NCI-H345 treated with DMSO at 0.1 percent for 48 hours (cell line): ENCODE data around the gene DPF3.

Experiments used
- DNase-seq: peaks from one replicate; lab custom pipeline; 2025; ENCODE audit not compliant: unreplicated experiment; lab: John Stamatoyannopoulos, UW

Gene DPF3

GRCh38 chr14:72652179-72652578 lies 241.7 kb downstream of the DPF3 start:
- no peak for DNase-seq

GRCh38 chr14:72651714-72652113 lies 242.2 kb downstream of the DPF3 start:
- no peak for DNase-seq

GRCh38 chr14:72651081-72651480 lies 242.8 kb downstream of the DPF3 start:
- no peak for DNase-seq

GRCh38 chr14:72649603-72650227 lies 244.2 kb downstream of the DPF3 start:
- no peak for DNase-seq

- no peak for DNase-seq
These were observed 246.1 kb downstream of the DPF3 start for GRCh38 chr14:72647782-72648181.

- no peak for DNase-seq
These were observed 246.9 kb downstream of the DPF3 start for GRCh38 chr14:72646861-72647528.

GRCh38 chr14:72645706-72646105 lies 248.2 kb downstream of the DPF3 start:
- DNase-seq: no peak

- no peak for DNase-seq
These were observed 249.0 kb downstream of the DPF3 start for GRCh38 chr14:72644758-72645489.

- no peak for DNase-seq
These were observed 249.9 kb downstream of the DPF3 start for GRCh38 chr14:72644038-72644437.

- DNase-seq: no peak
These were observed 250.5 kb downstream of the DPF3 start for GRCh38 chr14:72643317-72643801.

- DNase-seq: no peak
These were observed 252.9 kb downstream of the DPF3 start for GRCh38 chr14:72640911-72641485.

GRCh38 chr14:72638021-72638420 lies 255.9 kb downstream of the DPF3 start:
- no peak for DNase-seq

GRCh38 chr14:72636871-72637270 lies 257.0 kb downstream of the DPF3 start:
- no peak for DNase-seq

- no peak for DNase-seq
These were observed 257.8 kb downstream of the DPF3 start for GRCh38 chr14:72636094-72636493.

GRCh38 chr14:72634691-72635616 lies 258.9 kb downstream of the DPF3 start:
- DNase-seq: no peak

GRCh38 chr14:72633551-72633950 lies 260.4 kb downstream of the DPF3 start:
- no peak for DNase-seq

GRCh38 chr14:72632727-72633126 lies 261.2 kb downstream of the DPF3 start:
- DNase-seq: no peak

- no peak for DNase-seq
These were observed 262.5 kb downstream of the DPF3 start for GRCh38 chr14:72631401-72631800.

- DNase-seq: no peak
These were observed 263.5 kb downstream of the DPF3 start for GRCh38 chr14:72630374-72630773.

GRCh38 chr14:72629534-72629933 lies 264.4 kb downstream of the DPF3 start:
- no peak for DNase-seq

GRCh38 chr14:72625689-72626088 lies 268.2 kb downstream of the DPF3 start:
- no peak for DNase-seq
